PC-9 (cell line): ENCODE data around the gene ZNF397. TPM values are rescaled to one million over a fixed set of nuclear protein-coding genes. Genes with fewer than 3 reads are reported as not detected.

ENCODE experiments used
- BruUV-seq: library from RNA; stranded (reverse); fragments of 400-500 nt; replicated peaks from 2 replicates; lab custom pipeline; 2021; lab: Mats Ljungman, UMichigan
- CTCF ChIA-PET: fragments of 300-600 bp; sonication (Branson Sonifier 250); formaldehyde crosslinking; loops from one replicate; lab custom pipeline; 2022; ENCODE audit warnings: antibody characterized with exemption; lab: Charles Lee
- POLR2A ChIA-PET: fragments of 300-600 bp; sonication (Branson Sonifier 250); formaldehyde crosslinking; loops from one replicate; lab custom pipeline; 2022; ENCODE audit warnings: antibody characterized with exemption; ENCODE audit not compliant: unreplicated experiment; lab: Charles Lee
- DNase-seq, 2 experiments: peaks; one replicate each; pipeline versions ENCODE4 v3.0.0 to v3.0.0-alpha.2; 2015 to 2022; ENCODE audit warnings: mixed read lengths in 1 of 2
- H2AFZ ChIP-seq: fragments of 200-600 bp; sonication (generic); 2 replicates; pipeline ENCODE4 v1.8.1; 2017; ENCODE audit warnings: antibody characterized with exemption
- H3F3A ChIP-seq: fragments of 200-600 bp; sonication (generic); 2 replicates; pipeline ENCODE4 v1.8.1; 2017; ENCODE audit warnings: antibody characterized with exemption, mild to moderate bottlenecking, low read depth; ENCODE audit not compliant: insufficient read depth
- H3K27ac ChIP-seq: fragments of 200-600 bp; sonication (generic); 2 replicates; pipeline ENCODE4 v1.6.1; 2016; ENCODE audit warnings: mixed run types
- H3K27me3 ChIP-seq: fragments of 200-600 bp; sonication (generic); 2 replicates; pipeline ENCODE4 v1.6.1; 2016; ENCODE audit warnings: low read depth, mixed run types; ENCODE audit not compliant: insufficient read depth
- H3K36me3 ChIP-seq: fragments of 200-600 bp; sonication (generic); 2 replicates; pipeline ENCODE4 v1.6.1; 2016; ENCODE audit warnings: low read depth, mixed run types
- H3K4me1 ChIP-seq: fragments of 200-600 bp; sonication (generic); replicated peaks from 2 replicates; pipeline ENCODE4 v1.6.1; 2016; ENCODE audit warnings: mixed run types; ENCODE audit not compliant: insufficient read depth
- H3K4me2 ChIP-seq: fragments of 200-600 bp; sonication (generic); 2 replicates; pipeline ENCODE4 v1.6.1; 2017; ENCODE audit warnings: mixed run types
- H3K4me3 ChIP-seq: fragments of 200-600 bp; sonication (generic); 2 replicates; pipeline ENCODE4 v1.6.1; 2016; ENCODE audit warnings: mixed run types
- H3K79me2 ChIP-seq: fragments of 200-600 bp; sonication (generic); 2 replicates; pipeline ENCODE4 v1.6.1; 2017; ENCODE audit warnings: low read depth, mixed run types
- H3K9me2 ChIP-seq: fragments of 200-600 bp; sonication (generic); 2 replicates; pipeline ENCODE4 v1.8.1; 2017; ENCODE audit warnings: mild to moderate bottlenecking; ENCODE audit not compliant: insufficient read depth
- H3K9me3 ChIP-seq: fragments of 200-600 bp; sonication (generic); 2 replicates; pipeline ENCODE4 v1.8.1; 2016; ENCODE audit warnings: low read depth; ENCODE audit not compliant: insufficient read depth
- H4K20me1 ChIP-seq: fragments of 200-600 bp; sonication (generic); 2 replicates; pipeline ENCODE4 v1.8.1; 2017; ENCODE audit not compliant: insufficient read depth
- EZH2 ChIP-seq: fragments of 200-600 bp; sonication (generic); IDR thresholded peaks from 2 replicates; pipeline ENCODE4 v1.8.0; 2017; ENCODE audit warnings: antibody characterized with exemption, low read depth
- intact Hi-C: fragments of 100-400 bp; cut with micrococcal nuclease; formaldehyde crosslinking; loops from one replicate; pipeline ENCODE4 v1.10.0; 2022; ENCODE audit not compliant: unreplicated experiment
- total RNA-seq: library from RNA; stranded (reverse); gene quantifications from 2 replicates; pipeline ENCODE4 v1.2.3, GENCODE V29; 2021
- TF ChIP-seq, protein P1 (sequence below): fragments of 200-600 bp; sonication (generic); conservative IDR thresholded peaks from 2 replicates; pipeline ENCODE4 v1.6.1; 2017; ENCODE audit warnings: mixed run types, antibody characterized with exemption, mild to moderate bottlenecking, moderate library complexity

ZNF397 gene
- total RNA-seq, 1 experiment from 2014 or later, result 9.3 TPM

DNA sequence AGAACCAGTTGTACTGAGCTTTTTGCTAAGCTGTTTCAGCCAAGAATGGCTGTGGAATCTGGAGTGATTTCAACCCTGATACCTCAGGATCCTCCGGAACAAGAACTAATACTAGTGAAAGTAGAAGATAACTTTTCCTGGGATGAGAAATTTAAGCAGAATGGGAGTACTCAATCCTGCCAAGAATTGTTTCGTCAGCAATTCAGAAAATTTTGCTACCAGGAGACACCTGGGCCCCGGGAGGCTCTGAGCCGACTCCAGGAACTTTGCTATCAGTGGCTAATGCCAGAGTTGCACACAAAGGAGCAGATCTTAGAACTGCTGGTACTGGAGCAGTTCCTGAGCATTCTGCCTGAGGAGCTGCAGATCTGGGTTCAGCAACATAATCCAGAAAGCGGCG is 1.6 kb downstream of the ZNF397 start:
- DNase-seq, result no peak
- H3K79me2 ChIP-seq, result peaks cover 13% of the 10 kb centered on the region; the same call in 1 of the 2 replicates
- no peak overlapping the region for H2AFZ ChIP-seq
- H3K4me1 ChIP-seq, result no peaks in the 10 kb centered on the region; the same call in 1 of the 2 replicates
- peak overlapping the region; percentile 92; the same call in 1 of the 2 replicates for H3K4me3 ChIP-seq
- peaks cover 29% of the 10 kb centered on the region for H3K36me3 ChIP-seq
- intact Hi-C loops, result loop anchor here (10.0 kb wide), 1 partner anchor 102 kb away; the partner anchor contains the start of gene ZNF24
- H4K20me1 ChIP-seq, result no peaks in the 10 kb centered on the region
- no peaks in the 10 kb centered on the region for H3K9me2 ChIP-seq
- ChIA-PET POLR2A (no interaction called here), CTCF (interaction anchor here (0.5 kb wide), 1 partner anchor 514 kb away, joined by 3 read pairs; no protein-coding TSS in a partner anchor)
- TF ChIP-seq, protein P1, sequence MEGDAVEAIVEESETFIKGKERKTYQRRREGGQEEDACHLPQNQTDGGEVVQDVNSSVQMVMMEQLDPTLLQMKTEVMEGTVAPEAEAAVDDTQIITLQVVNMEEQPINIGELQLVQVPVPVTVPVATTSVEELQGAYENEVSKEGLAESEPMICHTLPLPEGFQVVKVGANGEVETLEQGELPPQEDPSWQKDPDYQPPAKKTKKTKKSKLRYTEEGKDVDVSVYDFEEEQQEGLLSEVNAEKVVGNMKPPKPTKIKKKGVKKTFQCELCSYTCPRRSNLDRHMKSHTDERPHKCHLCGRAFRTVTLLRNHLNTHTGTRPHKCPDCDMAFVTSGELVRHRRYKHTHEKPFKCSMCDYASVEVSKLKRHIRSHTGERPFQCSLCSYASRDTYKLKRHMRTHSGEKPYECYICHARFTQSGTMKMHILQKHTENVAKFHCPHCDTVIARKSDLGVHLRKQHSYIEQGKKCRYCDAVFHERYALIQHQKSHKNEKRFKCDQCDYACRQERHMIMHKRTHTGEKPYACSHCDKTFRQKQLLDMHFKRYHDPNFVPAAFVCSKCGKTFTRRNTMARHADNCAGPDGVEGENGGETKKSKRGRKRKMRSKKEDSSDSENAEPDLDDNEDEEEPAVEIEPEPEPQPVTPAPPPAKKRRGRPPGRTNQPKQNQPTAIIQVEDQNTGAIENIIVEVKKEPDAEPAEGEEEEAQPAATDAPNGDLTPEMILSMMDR, result no peak
- TF ChIP-seq EZH2, result no peak
- no TSS peak for BruUV-seq
- H3F3A ChIP-seq, result 0 out of 2 replicates have a peak, but pooled peaks cover 3% of the 10 kb centered on the region
- no peak overlapping the region for H3K27ac ChIP-seq
- H3K4me2 ChIP-seq, result peak overlapping the region; percentile 96; the same call in 1 of the 2 replicates
- no peaks in the 10 kb centered on the region for H3K27me3 ChIP-seq
- H3K9me3 ChIP-seq, result peaks cover 20% of the 10 kb centered on the region

DNA sequence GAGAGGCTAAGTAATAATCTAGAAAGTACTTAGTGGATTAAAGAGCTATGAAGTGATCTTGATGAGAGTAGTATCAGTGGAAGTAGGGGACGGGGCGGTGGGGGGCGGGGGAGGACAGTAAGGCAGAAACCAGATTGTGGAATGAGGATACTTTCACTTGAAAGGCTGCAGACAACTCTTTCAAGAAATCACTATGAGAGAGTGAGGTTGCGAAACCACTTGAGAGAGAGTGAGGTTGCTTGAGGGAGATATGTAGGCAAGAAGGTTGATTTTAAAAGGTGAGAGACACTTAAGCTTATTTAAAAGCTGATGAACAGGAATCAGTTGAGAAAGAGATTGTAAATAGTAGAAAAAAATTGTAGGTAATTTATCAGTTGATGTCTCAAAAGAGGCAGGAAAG is 3.8 kb downstream of the ZNF397 start:
- no peak for DNase-seq
- H3K79me2 ChIP-seq, result peaks cover 13% of the 10 kb centered on the region; the same call in 1 of the 2 replicates
- TF ChIP-seq, protein P1, result no peak
- TF ChIP-seq EZH2, result no peak
- H4K20me1 ChIP-seq, result no peaks in the 10 kb centered on the region
- ChIA-PET POLR2A (no interaction called here), CTCF (no interaction called here)
- no peaks in the 10 kb centered on the region for H3K9me2 ChIP-seq
- peaks cover 20% of the 10 kb centered on the region for H3K9me3 ChIP-seq
- no peak overlapping the region for H2AFZ ChIP-seq
- peaks cover 29% of the 10 kb centered on the region for H3K36me3 ChIP-seq
- no peaks in the 10 kb centered on the region for H3K27me3 ChIP-seq
- no peaks in the 10 kb centered on the region; the same call in 1 of the 2 replicates for H3K4me1 ChIP-seq
- H3F3A ChIP-seq, result 0 out of 2 replicates have a peak, but pooled peaks cover 3% of the 10 kb centered on the region
- intact Hi-C loops, result loop anchor here (10.0 kb wide), 1 partner anchor 100 kb away; the partner anchor contains the start of gene ZNF24
- no peak overlapping the region for H3K4me2 ChIP-seq
- H3K27ac ChIP-seq, result no peak overlapping the region
- no TSS peak for BruUV-seq
- no peak overlapping the region for H3K4me3 ChIP-seq

DNA sequence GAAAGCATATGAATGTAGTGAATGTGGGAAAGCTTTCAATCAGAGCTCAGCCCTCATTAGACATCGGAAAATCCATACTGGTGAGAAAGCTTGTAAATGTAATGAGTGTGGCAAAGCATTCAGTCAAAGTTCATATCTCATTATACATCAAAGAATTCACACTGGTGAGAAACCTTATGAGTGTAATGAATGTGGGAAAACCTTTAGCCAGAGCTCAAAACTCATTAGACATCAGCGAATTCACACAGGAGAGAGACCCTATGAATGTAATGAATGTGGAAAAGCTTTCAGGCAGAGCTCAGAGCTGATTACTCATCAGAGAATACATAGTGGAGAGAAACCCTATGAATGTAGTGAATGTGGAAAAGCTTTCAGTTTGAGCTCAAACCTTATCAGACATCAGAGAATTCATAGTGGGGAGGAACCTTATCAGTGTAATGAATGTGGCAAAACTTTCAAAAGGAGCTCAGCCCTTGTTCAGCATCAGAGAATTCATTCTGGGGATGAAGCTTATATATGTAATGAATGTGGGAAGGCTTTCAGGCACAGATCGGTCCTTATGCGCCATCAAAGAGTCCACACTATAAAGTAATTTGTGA is 5.0 kb downstream of the ZNF397 start:
- POLR2A ChIA-PET, result interaction anchor here (0.6 kb wide), 2 partner anchors 399 to 1296 kb away, joined by 4 to 5 read pairs; no protein-coding TSS in a partner anchor
- H3K27me3 ChIP-seq, result no peaks in the 10 kb centered on the region
- H3K4me2 ChIP-seq, result no peak overlapping the region
- intact Hi-C loops, result loop anchor here (10.0 kb wide), 1 partner anchor 99 kb away; the partner anchor contains the start of gene ZNF24
- peaks cover 13% of the 10 kb centered on the region; the same call in 1 of the 2 replicates for H3K79me2 ChIP-seq
- peaks cover 29% of the 10 kb centered on the region for H3K36me3 ChIP-seq
- H3K9me2 ChIP-seq, result no peaks in the 10 kb centered on the region
- H3K27ac ChIP-seq, result no peak overlapping the region
- CTCF ChIA-PET, result no interaction called here
- no peak for DNase-seq
- H3K4me1 ChIP-seq, result no peaks in the 10 kb centered on the region; the same call in 1 of the 2 replicates
- H3K4me3 ChIP-seq, result no peak overlapping the region
- no peaks in the 10 kb centered on the region for H4K20me1 ChIP-seq
- H2AFZ ChIP-seq, result no peak overlapping the region
- TF ChIP-seq, protein P1, result no peak
- no peak for TF ChIP-seq EZH2
- no TSS peak for BruUV-seq
- 0 out of 2 replicates have a peak, but pooled peaks cover 3% of the 10 kb centered on the region for H3F3A ChIP-seq
- peaks cover 20% of the 10 kb centered on the region for H3K9me3 ChIP-seq
